CD4-positive, alpha-beta memory T cell (primary cell): Measurements from ENCODE around the gene DAPP1. TPM values are rescaled to one million over a fixed set of nuclear protein-coding genes. Genes with fewer than 3 reads are reported as not detected.

Experiments used
- CTCF ChIA-PET: fragments of 350-600 bp; sonication (Branson Sonifier 250); formaldehyde crosslinking; loops from one replicate; lab custom pipeline; 2021; ENCODE audit warnings: inconsistent platforms; ENCODE audit not compliant: partially characterized antibody; lab: Charles Lee
- POLR2A ChIA-PET: fragments of 350-600 bp; sonication (Branson Sonifier 250); formaldehyde crosslinking; loops from one replicate; lab custom pipeline; 2021; ENCODE audit not compliant: partially characterized antibody; lab: Charles Lee
- DNase-seq, 5 donors: peaks; one replicate each; pipeline versions ENCODE4 v3.0.0 to v3.0.0-alpha.2; 2020 to 2022; ENCODE audit warnings: mixed read lengths in 1 of 5
- H3K27ac ChIP-seq: one replicate; pipeline ENCODE4 v1.7.0; 2013; ENCODE audit warnings: low read depth, low read length
- H3K27me3 ChIP-seq: 2 replicates; pipeline ENCODE4 v1.7.0; 2013; ENCODE audit warnings: mild to moderate bottlenecking, low read length, moderate library complexity; ENCODE audit not compliant: insufficient read depth
- H3K36me3 ChIP-seq: 2 replicates; pipeline ENCODE4 v1.7.0; 2013; ENCODE audit warnings: mild to moderate bottlenecking, low read length, moderate library complexity; ENCODE audit not compliant: insufficient read depth
- H3K4me1 ChIP-seq: 2 replicates; pipeline ENCODE4 v1.7.0; 2013; ENCODE audit warnings: mild to moderate bottlenecking, low read length, moderate library complexity; ENCODE audit not compliant: insufficient read depth
- H3K4me3 ChIP-seq, 2 donors: one replicate each; pipeline ENCODE4 v1.7.0; 2013; ENCODE audit warnings: low read length in 2 of 2, mild to moderate bottlenecking in 1 of 2
- H3K9me3 ChIP-seq, 2 donors: one replicate each; pipeline ENCODE4 v1.7.0; 2013; ENCODE audit warnings: low read length in 2 of 2, control low read depth in 1 of 2; ENCODE audit not compliant: control insufficient read depth in 1 of 2
- H3K27ac Mint-ChIP-seq, 7 donors: one replicate each; pipeline ENCODE4 v1.8.0; 2020 to 2021; ENCODE audit warnings: mixed read lengths in 7 of 7, mild to moderate bottlenecking in 6 of 7, inconsistent platforms in 3 of 7, moderate library complexity in 3 of 7
- H3K27me3 Mint-ChIP-seq, 2 donors: one replicate each; pipeline ENCODE4 v1.8.0; 2020 to 2021; ENCODE audit warnings: mixed read lengths in 2 of 2
- H3K36me3 Mint-ChIP-seq, 2 donors: one replicate each; pipeline ENCODE4 v1.8.0; 2020 to 2021; ENCODE audit warnings: mixed read lengths in 2 of 2, inconsistent platforms in 1 of 2, mild to moderate bottlenecking in 1 of 2
- H3K4me1 Mint-ChIP-seq, 4 donors: one replicate each; pipeline ENCODE4 v1.8.0; 2020 to 2021; ENCODE audit warnings: mixed read lengths in 4 of 4, mild to moderate bottlenecking in 1 of 4
- H3K4me3 Mint-ChIP-seq, 8 donors: one replicate each; pipeline ENCODE4 v1.8.0; 2020 to 2021; ENCODE audit warnings: mixed read lengths in 8 of 8, mild to moderate bottlenecking in 7 of 8, moderate library complexity in 6 of 8, inconsistent platforms in 3 of 8
- H3K9me3 Mint-ChIP-seq, 8 donors: one replicate each; pipeline ENCODE4 v1.8.0; 2020 to 2021; ENCODE audit warnings: mixed read lengths in 8 of 8, mild to moderate bottlenecking in 5 of 8, inconsistent platforms in 3 of 8, moderate library complexity in 1 of 8
- intact Hi-C: fragments of 100-400 bp; cut with micrococcal nuclease; formaldehyde crosslinking; loops from one replicate; pipeline ENCODE4 v1.15.1; 2023
- polyA plus RNA-seq, 2 donors: library from polyadenylated mRNA; unstranded; fragments of 300-500 nt; fragmentation: Illumina TruSeq; gene quantifications; one replicate each; pipeline ENCODE4 v1.2.3, GENCODE V29; 2021
- total RNA-seq, 2 experiments: library from RNA; stranded (reverse); gene quantifications; one replicate each; pipeline ENCODE4 v1.2.3, GENCODE V29; 2021

Gene DAPP1
- total and polyA plus RNA-seq, 4 experiments from 2014 or later = 16.8 to 27.7 (median 22.1) TPM

DNA sequence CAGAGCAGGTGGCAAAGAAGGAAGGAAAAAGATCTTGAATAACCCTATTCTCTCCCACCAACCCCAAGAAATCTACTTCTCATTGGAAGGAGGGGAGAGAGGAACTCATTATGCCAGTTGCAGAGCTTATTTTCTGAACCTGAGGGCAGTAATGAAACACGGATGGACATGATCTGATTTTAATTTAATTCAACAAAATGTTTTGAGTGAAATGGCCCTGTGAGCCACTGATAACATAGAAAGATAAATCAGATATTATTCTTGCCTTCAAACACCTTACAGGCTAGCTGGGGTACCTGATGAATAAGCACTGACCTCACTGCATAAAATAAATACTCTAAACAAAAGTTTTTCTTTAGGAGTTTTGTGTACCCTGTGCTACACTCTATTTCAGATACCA lies 30.3 kb downstream of the DAPP1 start:
- Mint-ChIP-seq H3K27ac (peak overlapping the region; percentile 32 to 98 (median 93)), H3K9me3 (no peaks in the 10 kb centered on the region), H3K36me3 (peaks cover 16 to 18% of the 10 kb centered on the region in 2 donors), H3K4me1 (peaks cover 39 to 64% (median 52%) of the 10 kb centered on the region in 4 donors), H3K4me3 (peak overlapping the region in 5 of 8 donors; percentile 63 to 86 (median 82)), H3K27me3 (no peaks in the 10 kb centered on the region)
- Histone ChIP-seq H3K27ac (peak overlapping the region; percentile 37), H3K27me3 (no peaks in the 10 kb centered on the region), H3K36me3 (no peaks in the 10 kb centered on the region), H3K4me1 (peaks cover 62% of the 10 kb centered on the region), H3K9me3 (no peaks in the 10 kb centered on the region), H3K4me3 (peak overlapping the region in 1 of 2 donors; percentile 38)
- CTCF ChIA-PET = interaction anchor here (1.0 to 4.7 kb wide), 4 partner anchors 30 to 247 kb away, joined by 3 to 37 read pairs (median 7); partner anchors contain the start of gene DAPP1
- POLR2A ChIA-PET = interaction anchor here (0.9 to 3.9 kb wide), 8 partner anchors 9 to 758 kb away, joined by 3 to 41 read pairs (median 5); partner anchors contain the start of genes ADH5, DAPP1, DNAJB14 and H2AZ1
- DNase-seq = no peak
- intact Hi-C loops = loop anchor here (1.0 to 5.0 kb wide), 2 partner anchors 29 to 45 kb away; partner anchors contain the start of gene LAMTOR3

DNA sequence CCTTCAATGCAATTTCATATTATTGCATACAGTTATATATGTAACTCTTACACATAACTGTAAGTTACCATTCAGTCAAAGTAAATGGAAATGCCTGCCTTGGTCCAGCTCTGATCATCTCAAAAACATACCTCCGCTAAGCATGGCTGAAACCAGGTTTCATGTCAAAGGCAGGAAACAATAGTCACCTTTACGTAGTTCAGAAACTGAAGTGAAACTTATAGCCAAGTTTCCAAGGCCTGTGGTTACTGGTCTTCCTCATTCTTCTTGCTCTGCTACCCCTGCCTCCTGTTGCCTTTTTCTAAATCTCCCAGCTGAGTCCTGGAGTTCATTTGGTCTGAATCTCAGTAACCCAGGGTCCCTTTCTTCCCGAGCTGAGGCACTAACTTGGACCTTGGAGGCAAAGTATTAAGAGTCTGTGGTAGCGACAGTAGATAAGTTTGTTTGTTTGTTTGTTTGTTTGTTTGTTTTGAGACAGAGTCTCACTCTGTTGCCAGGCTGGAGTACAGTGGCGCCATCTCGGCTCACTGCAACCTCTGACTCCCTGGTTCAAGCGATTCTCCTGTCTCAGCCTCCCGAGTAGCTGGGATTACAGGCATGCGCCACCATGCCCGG lies 30.8 kb downstream of the DAPP1 start:
- no peaks in the 10 kb centered on the region for H3K9me3 ChIP-seq
- H3K36me3 ChIP-seq = no peaks in the 10 kb centered on the region
- Mint-ChIP-seq H3K36me3 (peaks cover 11 to 12% of the 10 kb centered on the region in 2 donors), H3K27ac (peak overlapping the region; percentile 77 to 98 (median 94)), H3K4me1 (peaks cover 39 to 70% (median 55%) of the 10 kb centered on the region in 4 donors), H3K27me3 (no peaks in the 10 kb centered on the region), H3K9me3 (no peaks in the 10 kb centered on the region), H3K4me3 (peak overlapping the region; percentile 63 to 86 (median 76))
- POLR2A ChIA-PET = interaction anchor here (0.6 to 3.9 kb wide), 6 partner anchors 9 to 103 kb away, joined by 3 to 41 read pairs (median 8); partner anchors contain the start of genes DAPP1, DNAJB14, H2AZ1 and LAMTOR3
- peak; percentile 29 to 44 (median 33) for DNase-seq
- H3K4me1 ChIP-seq = peaks cover 68% of the 10 kb centered on the region
- no peaks in the 10 kb centered on the region for H3K27me3 ChIP-seq
- intact Hi-C loops = loop anchor here (1.0 to 5.0 kb wide), 2 partner anchors 29 to 45 kb away; partner anchors contain the start of gene LAMTOR3
- peak overlapping the region; percentile 37 for H3K27ac ChIP-seq
- peak overlapping the region in 1 of 2 donors; percentile 38 for H3K4me3 ChIP-seq
- CTCF ChIA-PET = interaction anchor here (1.0 to 4.7 kb wide), 4 partner anchors 30 to 246 kb away, joined by 3 to 37 read pairs (median 7); partner anchors contain the start of gene DAPP1

DNA sequence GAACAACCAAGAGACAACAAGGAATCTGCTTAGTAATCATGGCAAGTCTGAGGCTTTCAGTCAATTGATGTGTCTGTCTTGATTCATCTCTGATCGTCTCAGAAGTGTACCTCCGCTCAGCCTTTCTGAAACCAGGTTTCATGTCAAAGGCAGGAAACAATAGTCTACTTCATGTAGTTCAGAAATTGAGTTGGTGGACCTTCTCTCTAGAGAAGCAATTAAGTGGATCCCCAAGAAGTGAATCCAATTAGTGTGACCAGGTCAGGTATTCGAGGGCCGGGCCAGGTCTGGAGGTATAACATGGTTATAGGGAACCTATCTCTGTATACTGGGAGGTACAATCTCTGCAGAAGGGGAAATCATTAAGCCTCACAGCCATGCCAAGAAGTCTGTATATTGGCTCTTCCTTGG lies 32.0 kb downstream of the DAPP1 start:
- ChIA-PET CTCF (interaction anchor here (4.7 kb wide), 1 partner anchor 38 kb away, joined by 37 read pairs; no protein-coding TSS in a partner anchor), POLR2A (interaction anchor here (1.7 to 3.9 kb wide), 3 partner anchors 31 to 98 kb away, joined by 12 to 41 read pairs (median 15); partner anchors contain the start of genes DAPP1, DNAJB14 and LAMTOR3)
- Histone ChIP-seq H3K4me1 (peaks cover 69% of the 10 kb centered on the region), H3K27ac (no peak overlapping the region), H3K36me3 (no peaks in the 10 kb centered on the region), H3K4me3 (no peak overlapping the region), H3K9me3 (no peaks in the 10 kb centered on the region), H3K27me3 (no peaks in the 10 kb centered on the region)
- H3K4me1 Mint-ChIP-seq = peaks cover 39 to 75% (median 56%) of the 10 kb centered on the region in 4 donors
- DNase-seq = no peak
- H3K27me3 Mint-ChIP-seq = no peaks in the 10 kb centered on the region
- no peaks in the 10 kb centered on the region for H3K9me3 Mint-ChIP-seq
- H3K27ac Mint-ChIP-seq = peak overlapping the region; percentile 39 to 95 (median 87)
- peak overlapping the region in 7 of 8 donors; percentile 18 to 86 (median 50) for H3K4me3 Mint-ChIP-seq
- peaks cover 5 to 12% of the 10 kb centered on the region in 2 donors for H3K36me3 Mint-ChIP-seq
- intact Hi-C loops = loop anchor here (5.0 kb wide), 1 partner anchor 44 kb away; the partner anchor contains the start of gene LAMTOR3

DNA sequence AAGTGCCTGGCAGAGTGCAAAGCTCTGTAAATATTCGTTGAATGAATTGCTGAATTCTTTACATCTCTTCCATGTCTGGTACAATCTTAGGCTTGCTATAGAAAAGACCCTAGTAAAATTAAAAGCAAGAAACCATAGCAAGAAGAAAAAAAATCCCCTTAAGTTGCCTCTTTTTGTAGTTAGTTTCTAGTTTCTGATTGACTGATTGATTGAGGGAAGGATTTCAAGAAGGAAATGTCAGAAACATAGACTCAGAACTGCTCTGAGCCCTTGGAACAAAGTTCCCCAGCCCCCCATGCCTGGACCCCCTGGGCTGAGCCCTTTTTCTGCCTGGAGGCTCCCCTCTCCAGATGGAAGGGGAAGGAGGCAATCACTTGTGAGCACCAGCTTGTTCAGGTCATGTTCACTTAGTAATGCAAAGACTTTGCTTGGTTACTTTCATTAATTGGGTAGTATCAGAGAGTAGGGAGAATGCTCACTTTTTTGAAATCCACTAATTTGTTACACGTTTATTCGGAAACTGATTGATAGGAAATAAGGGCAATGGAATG lies 35.6 kb downstream of the DAPP1 start:
- Mint-ChIP-seq H3K27ac (peak overlapping the region; percentile 8 to 89 (median 62)), H3K4me3 (peak overlapping the region in 1 of 8 donors; percentile 39), H3K36me3 (peaks cover 17 to 23% of the 10 kb centered on the region in 2 donors), H3K4me1 (peaks cover 42 to 73% (median 58%) of the 10 kb centered on the region in 4 donors), H3K9me3 (no peaks in the 10 kb centered on the region), H3K27me3 (no peaks in the 10 kb centered on the region)
- H3K4me3 ChIP-seq = no peak overlapping the region
- no peaks in the 10 kb centered on the region for H3K36me3 ChIP-seq
- intact Hi-C loops = no loop called here
- ChIA-PET CTCF (interaction anchor here (0.8 kb wide), 1 partner anchor 35 kb away, joined by 3 read pairs; no protein-coding TSS in a partner anchor), POLR2A (interaction anchor here (0.6 to 3.8 kb wide), 5 partner anchors 14 to 42 kb away, joined by 3 to 20 read pairs (median 4); partner anchors contain the start of genes DAPP1 and LAMTOR3)
- no peak for DNase-seq
- H3K27me3 ChIP-seq = no peaks in the 10 kb centered on the region
- no peaks in the 10 kb centered on the region for H3K9me3 ChIP-seq
- H3K4me1 ChIP-seq = peaks cover 59% of the 10 kb centered on the region
- no peak overlapping the region for H3K27ac ChIP-seq

DNA sequence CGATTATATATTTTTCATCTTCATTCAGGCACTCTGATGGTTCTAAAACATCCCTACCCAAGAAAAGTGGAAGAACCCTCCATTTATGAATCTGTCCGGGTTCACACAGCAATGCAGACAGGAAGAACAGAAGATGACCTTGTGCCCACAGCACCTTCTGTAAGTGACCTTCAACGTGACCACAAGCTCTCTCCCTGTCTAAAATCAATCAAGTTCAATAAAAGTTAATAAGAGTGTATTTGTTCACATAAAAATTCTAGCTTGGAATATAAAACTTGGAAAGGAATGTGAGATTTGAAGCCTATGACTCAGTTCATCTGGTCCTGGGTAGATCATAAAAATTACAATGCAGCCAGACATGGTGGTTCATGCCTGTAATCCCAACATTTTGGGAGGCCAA lies 36.6 kb downstream of the DAPP1 start:
- Mint-ChIP-seq H3K27ac (peak overlapping the region in 1 of 7 donors; percentile 29), H3K36me3 (peaks cover 18 to 27% of the 10 kb centered on the region in 2 donors), H3K4me1 (peaks cover 39 to 65% (median 52%) of the 10 kb centered on the region in 4 donors), H3K9me3 (no peaks in the 10 kb centered on the region), H3K27me3 (no peaks in the 10 kb centered on the region), H3K4me3 (no peak overlapping the region)
- CTCF ChIA-PET = no interaction called here
- no peak overlapping the region for H3K27ac ChIP-seq
- no peak overlapping the region for H3K4me3 ChIP-seq
- no peaks in the 10 kb centered on the region for H3K9me3 ChIP-seq
- H3K36me3 ChIP-seq = no peaks in the 10 kb centered on the region
- POLR2A ChIA-PET = interaction anchor here (3.8 kb wide), 1 partner anchor 36 kb away, joined by 20 read pairs; the partner anchor contains the start of gene DAPP1
- no peaks in the 10 kb centered on the region for H3K27me3 ChIP-seq
- intact Hi-C loops = no loop called here
- H3K4me1 ChIP-seq = peaks cover 53% of the 10 kb centered on the region
- DNase-seq = no peak

DNA sequence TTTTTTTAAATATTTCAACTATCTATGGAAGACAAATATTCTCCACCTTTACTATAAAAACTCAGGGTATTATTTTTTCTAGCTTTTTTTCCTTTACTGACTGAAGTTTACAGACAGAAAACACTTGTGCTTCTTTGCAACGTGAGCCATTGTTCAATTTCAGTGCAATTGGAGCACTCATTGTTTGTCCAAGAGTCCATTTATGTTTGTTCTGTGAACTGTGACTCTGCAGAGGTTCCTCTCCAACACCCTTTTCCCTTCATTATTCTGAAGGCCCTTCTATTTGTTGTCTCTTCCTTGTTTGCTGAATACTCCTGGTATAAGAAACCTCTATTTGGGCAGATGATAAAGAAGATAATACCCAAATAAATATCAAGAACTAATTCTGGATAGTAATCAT lies 37.4 kb downstream of the DAPP1 start:
- Histone ChIP-seq H3K4me3 (no peak overlapping the region), H3K9me3 (no peaks in the 10 kb centered on the region), H3K27ac (no peak overlapping the region), H3K4me1 (peaks cover 45% of the 10 kb centered on the region), H3K36me3 (no peaks in the 10 kb centered on the region), H3K27me3 (no peaks in the 10 kb centered on the region)
- CTCF ChIA-PET = interaction anchor here (0.9 to 1.0 kb wide), 2 partner anchors 47 to 239 kb away, joined by 3 read pairs; no protein-coding TSS in a partner anchor
- POLR2A ChIA-PET = no interaction called here
- peak overlapping the region in 1 of 7 donors; percentile 54 for H3K27ac Mint-ChIP-seq
- DNase-seq = no peak
- H3K9me3 Mint-ChIP-seq = no peaks in the 10 kb centered on the region
- no peak overlapping the region for H3K4me3 Mint-ChIP-seq
- H3K27me3 Mint-ChIP-seq = no peaks in the 10 kb centered on the region
- intact Hi-C loops = no loop called here
- peaks cover 20 to 30% of the 10 kb centered on the region in 2 donors for H3K36me3 Mint-ChIP-seq
- H3K4me1 Mint-ChIP-seq = peaks cover 32 to 57% (median 44%) of the 10 kb centered on the region in 4 donors
